Stimulated activated CD8-positive, alpha-beta memory T cell treated with anti-CD3 and anti-CD28 coated beads, Interleukin-7, amount 100 ng/mL, for 4 hours (primary cell): ENCODE results near the gene GABRB2.
"Not testable (repeated sequence)": the region's sequence is repeated elsewhere in the genome, so short reads cannot be mapped to it uniquely, and the experiment has no call there.

Experiments
- DNase-seq, 2 donors: peaks; one replicate each; pipeline ENCODE4 v3.0.0-alpha.2; 2020; ENCODE audit warnings: low read depth in 2 of 2

Gene GABRB2

DNA sequence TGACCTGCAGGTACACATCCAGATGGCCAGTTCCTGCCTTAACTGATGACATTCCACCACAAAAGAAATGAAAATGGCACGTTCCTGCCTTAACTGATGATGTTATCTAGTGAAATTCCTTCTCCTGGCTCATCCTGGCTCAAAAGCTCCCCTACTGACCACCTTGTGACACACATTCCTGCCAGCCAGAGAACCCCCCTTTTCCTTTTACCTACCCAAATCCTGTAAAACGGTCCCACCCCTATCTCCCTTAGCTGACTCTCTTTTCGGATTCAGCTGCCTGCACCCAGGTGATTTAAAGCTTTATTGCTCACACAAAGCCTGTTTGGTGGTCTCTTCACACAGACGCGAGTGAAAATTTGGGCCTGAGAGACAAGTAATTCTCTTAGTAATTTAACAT lies 300.7 kb downstream of the GABRB2 start:
- not testable (repeated sequence) for DNase-seq
